Vagina (tissue), 2 donors: Measurements from ENCODE around the gene SNX9. TPM values are rescaled to one million over a fixed set of nuclear protein-coding genes. Genes with fewer than 3 reads are reported as not detected.

Experiments
- DNase-seq, 2 donors: peaks; one replicate each; pipeline ENCODE4 v3.0.0-alpha.2; 2017; ENCODE audit errors: extremely low spot score in 2 of 2
- H3K27ac ChIP-seq: fragments of 200-600 bp; sonication (generic); one replicate; pipeline ENCODE4 v1.5.1; 2019
- H3K27me3 ChIP-seq: fragments of 200-600 bp; sonication (generic); one replicate; pipeline ENCODE4 v1.5.1; 2019
- H3K36me3 ChIP-seq, 2 donors: fragments of 200-600 bp; sonication (generic); one replicate each; pipeline ENCODE4 v1.5.1; 2017 to 2019
- H3K4me1 ChIP-seq: fragments of 200-600 bp; sonication (generic); one replicate; pipeline ENCODE4 v1.5.1; 2019
- H3K4me3 ChIP-seq, 2 donors: fragments of 200-600 bp; sonication (generic); 1 replicate in 1 of 2; 2 replicates in 1 of 2; pipeline ENCODE4 v1.5.1; 2016 to 2019
- H3K9me3 ChIP-seq: fragments of 200-600 bp; sonication (generic); one replicate; pipeline ENCODE4 v1.5.1; 2019
- CTCF ChIP-seq, 3 experiments: fragments of 450-650 bp in 2 of 3; fragments of 200-600 bp in 1 of 3; sonication (generic) in 1 of 3; IDR thresholded peaks; one replicate each; pipeline ENCODE4 v1.5.1; 2017 to 2019; ENCODE audit warnings: antibody characterized with exemption in 3 of 3, mild to moderate bottlenecking in 2 of 3, moderate library complexity in 2 of 3
- POLR2A ChIP-seq, 2 donors: fragments of 450-650 bp; IDR thresholded peaks; one replicate each; pipeline ENCODE4 v1.6.1; 2017; ENCODE audit warnings: antibody characterized with exemption in 2 of 2, mild to moderate bottlenecking in 2 of 2, moderate library complexity in 2 of 2
- POLR2AphosphoS5 ChIP-seq, 2 donors: sonication (generic); formaldehyde crosslinking; IDR thresholded peaks; one replicate each; pipeline ENCODE4 v1.9.0; 2017; ENCODE audit warnings: antibody characterized with exemption in 2 of 2, mild to moderate bottlenecking in 2 of 2, low read depth in 1 of 2; ENCODE audit not compliant: insufficient read depth in 1 of 2
- intact Hi-C: fragments of 100-400 bp; cut with DNase I; formaldehyde crosslinking; loops from one replicate; pipeline ENCODE4 v1.15.1; 2023
- total RNA-seq: library from RNA; depleted of rRNA; stranded (reverse); fragments of >200 nt; gene quantifications from one replicate; pipeline ENCODE4 v1.2.3, GENCODE V29; 2016

Gene SNX9
- total RNA-seq, 1 donor from 2014 or later = 61.4 TPM

GRCh38 chr6:157804448-157805327, 18.4 kb upstream of the SNX9 start:
- Histone ChIP-seq H3K36me3 (no peaks in the 10 kb centered on the region), H3K4me1 (no peaks in the 10 kb centered on the region), H3K4me3 (no peak overlapping the region), H3K27me3 (no peaks in the 10 kb centered on the region), H3K27ac (no peak overlapping the region), H3K9me3 (no peaks in the 10 kb centered on the region)
- no peak for DNase-seq
- TF ChIP-seq CTCF (IDR thresholded peaks at IDR 0.05) (no peak), POLR2A (IDR thresholded peaks at IDR 0.05) (no peak)
- intact Hi-C loops = no loop called here

- H3K4me3 ChIP-seq = no peak overlapping the region
- no peak overlapping the region for H3K27ac ChIP-seq
- no peak for DNase-seq
- TF ChIP-seq CTCF (IDR thresholded peaks at IDR 0.05) (no peak), POLR2AphosphoS5 (IDR thresholded peaks at IDR 0.05; ENCODE audit: insufficient read depth in 1 of 2, low read depth in 1 of 2) (no peak), POLR2A (IDR thresholded peaks at IDR 0.05) (no peak)
- no peaks in the 10 kb centered on the region for H3K36me3 ChIP-seq
- no peaks in the 10 kb centered on the region for H3K4me1 ChIP-seq
- intact Hi-C loops = no loop called here
- H3K27me3 ChIP-seq = no peaks in the 10 kb centered on the region
- H3K9me3 ChIP-seq = no peaks in the 10 kb centered on the region
Observed at GRCh38 chr6:157806131-157806855, 16.8 kb upstream of the SNX9 start.

GRCh38 chr6:157806856-157807215, 16.2 kb upstream of the SNX9 start:
- intact Hi-C loops = no loop called here
- no peaks in the 10 kb centered on the region for H3K4me1 ChIP-seq
- H3K9me3 ChIP-seq = no peaks in the 10 kb centered on the region
- H3K27ac ChIP-seq = no peak overlapping the region
- H3K4me3 ChIP-seq = no peak overlapping the region
- TF ChIP-seq CTCF (IDR thresholded peaks at IDR 0.05) = no peak
- TF ChIP-seq POLR2A (IDR thresholded peaks at IDR 0.05) = no peak
- TF ChIP-seq POLR2AphosphoS5 (IDR thresholded peaks at IDR 0.05; ENCODE audit: insufficient read depth in 1 of 2, low read depth in 1 of 2) = no peak
- H3K27me3 ChIP-seq = no peaks in the 10 kb centered on the region
- DNase-seq = no peak
- H3K36me3 ChIP-seq = no peaks in the 10 kb centered on the region

GRCh38 chr6:157808405-157808950, 14.6 kb upstream of the SNX9 start:
- peaks cover 12% of the 10 kb centered on the region for H3K4me1 ChIP-seq
- TF ChIP-seq CTCF (IDR thresholded peaks at IDR 0.05) (no peak), POLR2A (IDR thresholded peaks at IDR 0.05) (no peak), POLR2AphosphoS5 (IDR thresholded peaks at IDR 0.05; ENCODE audit: insufficient read depth in 1 of 2, low read depth in 1 of 2) (no peak)
- DNase-seq = no peak
- H3K4me3 ChIP-seq = no peak overlapping the region
- H3K9me3 ChIP-seq = no peaks in the 10 kb centered on the region
- H3K27me3 ChIP-seq = no peaks in the 10 kb centered on the region
- no peaks in the 10 kb centered on the region for H3K36me3 ChIP-seq
- no peak overlapping the region for H3K27ac ChIP-seq
- intact Hi-C loops = no loop called here
